SK-N-MC (cell line): Measurements from ENCODE around the gene ALG10.

Experiments used
- EZH2 ChIP-seq: fragments of 200-600 bp; sonication (generic); IDR thresholded peaks from one replicate; pipeline ENCODE4 v1.6.1; 2017; ENCODE audit warnings: antibody characterized with exemption
- FOXP2 ChIP-seq: optimal IDR thresholded peaks from 2 replicates; pipeline ENCODE3; 2011; ENCODE audit warnings: mild to moderate bottlenecking, moderate library complexity; ENCODE audit not compliant: insufficient read depth; ENCODE audit errors: extremely low read length, control extremely low read depth
- POLR2AphosphoS5 ChIP-seq: IDR thresholded peaks from 2 replicates; pipeline ENCODE4 v1.6.1; 2012; ENCODE audit warnings: mild to moderate bottlenecking, low read depth, low read length, borderline replicate concordance

DNA sequence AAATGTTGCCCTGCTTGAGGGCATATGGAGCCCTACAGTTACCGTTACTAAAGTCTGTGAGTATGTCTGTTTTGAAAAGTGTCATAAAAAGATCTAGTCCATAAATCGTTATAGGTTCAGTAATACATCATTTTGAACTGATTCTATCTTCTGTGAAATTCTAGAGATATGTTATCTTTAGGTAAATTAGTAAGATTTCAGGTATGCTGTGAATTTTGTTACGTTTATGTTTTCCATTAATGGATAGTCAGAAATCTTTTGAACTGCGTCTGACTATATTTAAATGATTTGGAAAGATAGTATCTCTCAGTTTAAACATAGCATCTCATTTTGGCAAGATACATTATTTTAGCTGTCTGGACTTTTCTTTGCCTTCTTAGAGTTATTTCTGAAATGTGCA is 8.3 kb downstream of the ALG10 start:
- TF ChIP-seq EZH2 (no peak), POLR2AphosphoS5 (no peak), FOXP2 (no peak)
